Esophagus muscularis mucosa (tissue), 4 donors: ENCODE results near the gene RIPK3. TPM values are rescaled to one million over a fixed set of nuclear protein-coding genes. Genes with fewer than 3 reads are reported as not detected.

Source experiments
- DNase-seq: peaks from one replicate; pipeline ENCODE4 v3.0.0-alpha.2; 2017; ENCODE audit errors: extremely low spot score
- H3K27ac ChIP-seq, 4 donors: fragments of 200-600 bp; sonication (generic); replicated peaks in 1 of 4; 1 replicate in 3 of 4; 2 replicates in 1 of 4; pipeline ENCODE4 v1.5.1; 2016 to 2019; ENCODE audit warnings: mild to moderate bottlenecking in 1 of 4
- H3K27me3 ChIP-seq, 4 donors: fragments of 200-600 bp; sonication (generic); one replicate each; pipeline versions ENCODE4 v1.5.1 to v1.6.0; 2016 to 2019
- H3K36me3 ChIP-seq, 4 donors: fragments of 200-600 bp; sonication (generic); one replicate each; pipeline ENCODE4 v1.5.1; 2016 to 2019
- H3K4me1 ChIP-seq, 4 donors: fragments of 200-600 bp; sonication (generic); one replicate each; pipeline ENCODE4 v1.5.1; 2016 to 2019
- H3K4me3 ChIP-seq, 4 donors: fragments of 200-600 bp; sonication (generic); 1 replicate in 2 of 4; 2 replicates in 2 of 4; pipeline ENCODE4 v1.5.1; 2016 to 2019; ENCODE audit warnings: mild to moderate bottlenecking in 4 of 4, moderate library complexity in 1 of 4
- H3K9me3 ChIP-seq, 4 donors: fragments of 200-600 bp; sonication (generic); 1 replicate in 3 of 4; 2 replicates in 1 of 4; pipeline ENCODE4 v1.5.1; 2016 to 2019
- CTCF ChIP-seq, 3 experiments: fragments of 200-600 bp in 2 of 3; fragments of 450-650 bp in 1 of 3; sonication (generic) in 2 of 3; IDR thresholded peaks; one replicate each; pipeline ENCODE4 v1.5.1; 2017 to 2019; ENCODE audit warnings: antibody characterized with exemption in 3 of 3, mild to moderate bottlenecking in 2 of 3, moderate library complexity in 1 of 3
- EP300 ChIP-seq: sonication (generic); formaldehyde crosslinking; IDR thresholded peaks from one replicate; pipeline ENCODE4 v1.6.1; 2017; ENCODE audit warnings: antibody characterized with exemption
- POLR2A ChIP-seq: fragments of 450-650 bp; IDR thresholded peaks from one replicate; pipeline ENCODE4 v1.6.1; 2017; ENCODE audit warnings: antibody characterized with exemption, moderate library complexity, mild to moderate bottlenecking, low read depth
- POLR2AphosphoS5 ChIP-seq, 2 donors: sonication (generic); formaldehyde crosslinking; IDR thresholded peaks; one replicate each; pipeline ENCODE4 v1.6.1; 2017; ENCODE audit warnings: antibody characterized with exemption in 2 of 2
- WGBS: methylation state at CpG from one replicate; pipeline ENCODE4 v1.1.5; 2018; 5-methylcytosine and 5-hydroxymethylcytosine counted together
- intact Hi-C: fragments of 100-400 bp; cut with DNase I; formaldehyde crosslinking; loops from one replicate; pipeline ENCODE4 v1.15.1; 2023
- total RNA-seq, 4 donors: library from RNA; depleted of rRNA; stranded (reverse); fragments of >200 nt; gene quantifications; one replicate each; pipeline versions ENCODE4 v1.1.0 to v1.2.1, GENCODE V29; 2016

The RIPK3 gene
- total RNA-seq, 4 donors from 2014 or later, result 3.8 to 6.4 (median 6.1) TPM

DNA sequence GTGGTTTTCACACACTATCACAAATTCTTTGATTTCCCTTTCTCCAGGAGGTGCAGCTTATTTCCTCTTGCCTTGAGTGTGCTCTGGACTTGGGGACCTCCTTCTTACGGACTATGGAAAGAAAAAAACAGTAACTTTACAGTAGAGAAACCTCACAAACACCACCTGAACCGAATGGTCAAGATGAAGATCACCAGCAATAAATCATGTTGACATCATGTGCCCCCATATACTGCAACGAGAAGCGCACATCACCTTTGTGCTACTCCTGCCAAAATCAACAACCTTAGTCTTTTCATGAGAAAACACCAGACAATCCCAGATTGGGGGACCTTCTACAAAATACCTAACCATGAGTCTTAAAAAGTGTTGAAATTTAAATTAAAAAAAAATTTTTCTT, 45.7 kb upstream of the RIPK3 start:
- 79% methylated on average over 4 of the region's 4 CpGs for WGBS
- H3K4me1 ChIP-seq, result peaks cover 0 to 4% (median 0%) of the 10 kb centered on the region in 4 donors
- H3K27ac ChIP-seq, result no peak overlapping the region
- TF ChIP-seq EP300 (no peak), POLR2A (no peak), POLR2AphosphoS5 (IDR thresholded peaks at IDR 0.05) (no peak), CTCF (IDR thresholded peaks at IDR 0.05) (no peak)
- no peaks in the 10 kb centered on the region for H3K36me3 ChIP-seq
- intact Hi-C loops, result no loop called here
- H3K9me3 ChIP-seq, result no peaks in the 10 kb centered on the region
- H3K4me3 ChIP-seq, result no peak overlapping the region
- no peak for DNase-seq
- no peaks in the 10 kb centered on the region for H3K27me3 ChIP-seq

DNA sequence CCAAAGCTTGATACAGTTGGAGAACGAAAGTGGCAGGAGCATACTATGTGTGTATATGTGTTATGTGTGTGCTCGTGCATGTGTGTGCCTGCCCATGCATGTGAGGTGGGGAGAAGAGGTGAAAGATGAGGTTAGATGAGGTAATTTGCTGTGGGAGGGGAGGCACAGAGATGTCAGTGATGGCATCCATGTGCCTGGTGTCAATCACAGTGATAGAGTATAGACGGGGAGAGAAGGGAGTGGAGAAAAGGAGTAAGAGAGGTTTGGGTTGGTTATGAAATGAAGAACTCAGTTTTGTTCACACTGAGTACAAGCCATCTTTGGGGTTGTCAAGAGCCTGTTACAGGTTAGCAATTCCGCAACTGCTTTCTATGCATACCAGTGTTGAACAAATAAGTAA, 44.4 kb upstream of the RIPK3 start:
- Histone ChIP-seq H3K4me1 (no peaks in the 10 kb centered on the region), H3K27me3 (no peaks in the 10 kb centered on the region), H3K36me3 (no peaks in the 10 kb centered on the region), H3K9me3 (no peaks in the 10 kb centered on the region), H3K27ac (no peak overlapping the region), H3K4me3 (no peak overlapping the region)
- intact Hi-C loops, result no loop called here
- DNase-seq, result no peak
- 86% methylated on average over 4 of the region's 4 CpGs for WGBS
- TF ChIP-seq EP300 (no peak), POLR2AphosphoS5 (IDR thresholded peaks at IDR 0.05) (no peak), CTCF (IDR thresholded peaks at IDR 0.05) (no peak), POLR2A (no peak)

- intact Hi-C loops, result no loop called here
- Histone ChIP-seq H3K4me3 (no peak overlapping the region), H3K4me1 (peaks cover 8 to 12% (median 10%) of the 10 kb centered on the region in 4 donors), H3K9me3 (no peaks in the 10 kb centered on the region), H3K27ac (no peak overlapping the region), H3K36me3 (peaks cover 0 to 11% (median 4%) of the 10 kb centered on the region in 4 donors), H3K27me3 (no peaks in the 10 kb centered on the region)
- DNase-seq, result no peak
- no peak for TF ChIP-seq CTCF (IDR thresholded peaks at IDR 0.05)
- no peak for TF ChIP-seq POLR2AphosphoS5 (IDR thresholded peaks at IDR 0.05)
- no peak for TF ChIP-seq POLR2A
- no peak for TF ChIP-seq EP300
- WGBS, result 82% methylated on average over 4 of the region's 4 CpGs
Measured at GRCh38 chr14:24382064-24382371, 42.2 kb upstream of the RIPK3 start.

- H3K4me1 ChIP-seq, result peaks cover 11 to 17% (median 14%) of the 10 kb centered on the region in 4 donors
- no peak for DNase-seq
- WGBS, result 78% methylated on average over 6 of the region's 8 CpGs
- intact Hi-C loops, result no loop called here
- no peak overlapping the region for H3K4me3 ChIP-seq
- TF ChIP-seq EP300, result no peak
- TF ChIP-seq POLR2AphosphoS5 (IDR thresholded peaks at IDR 0.05), result no peak
- TF ChIP-seq CTCF (IDR thresholded peaks at IDR 0.05), result no peak
- no peak for TF ChIP-seq POLR2A
- H3K27ac ChIP-seq, result no peak overlapping the region
- no peaks in the 10 kb centered on the region for H3K27me3 ChIP-seq
- no peaks in the 10 kb centered on the region for H3K9me3 ChIP-seq
- H3K36me3 ChIP-seq, result peaks cover 0 to 16% (median 6%) of the 10 kb centered on the region in 4 donors
Measured at GRCh38 chr14:24381363-24382063, 41.7 kb upstream of the RIPK3 start.
